ENCODE results near the gene ATP13A4.
A peak's percentile ranks its signal among the peaks of the same experiment; 100 is the strongest.

The ATP13A4 gene

GRCh38 chr3:193554811-193555210 is at the start of gene ATP13A4:
Gene ATP13A4, minus strand, starts transcription at chr3:193554895. Its CDS starts 96 bp downstream, at chr3:193554799.
- H3K4me3 ChIP-seq (ENCODE audit: low read depth, low read length), result no peak within 1 kb of the TSS

GRCh38 chr3:193599393-193599792 is 44.7 kb upstream of the ATP13A4 start:
- H3K4me3 ChIP-seq (ENCODE audit: low read depth, low read length), result no peak overlapping the region
- DNase-seq (ENCODE audit: low read depth), result no peak
- in situ Hi-C loops (cut with HindIII; ENCODE audit: low sequenced_read_pairs), result no loop called here
- TF ChIP-seq CTCF (IDR thresholded peaks at IDR 0.05; ENCODE audit: low read depth, low read length, missing control alignments), result no peak

More at GRCh38 chr3:193554811-193555210, at the start of gene ATP13A4:
- DNase-seq (ENCODE audit: low read depth), result no peak
- TF ChIP-seq CTCF (IDR thresholded peaks at IDR 0.05; ENCODE audit: low read depth, low read length, missing control alignments), result no peak
- in situ Hi-C loops (cut with HindIII; ENCODE audit: low sequenced_read_pairs), result no loop called here

GRCh38 chr3:193598202-193598601 is 43.5 kb upstream of the ATP13A4 start:
- no peak overlapping the region for H3K4me3 ChIP-seq (ENCODE audit: low read depth, low read length)
- TF ChIP-seq CTCF (IDR thresholded peaks at IDR 0.05; ENCODE audit: low read depth, low read length, missing control alignments), result no peak
- in situ Hi-C loops (cut with HindIII; ENCODE audit: low sequenced_read_pairs), result no loop called here
- no peak for DNase-seq (ENCODE audit: low read depth)

GRCh38 chr3:193595939-193596487 is 41.3 kb upstream of the ATP13A4 start:
- TF ChIP-seq CTCF (IDR thresholded peaks at IDR 0.05; ENCODE audit: low read depth, low read length, missing control alignments), result no peak
- DNase-seq (ENCODE audit: low read depth), result no peak
- in situ Hi-C loops (cut with HindIII; ENCODE audit: low sequenced_read_pairs), result no loop called here
- H3K4me3 ChIP-seq (ENCODE audit: low read depth, low read length), result no peak overlapping the region

- H3K4me3 ChIP-seq (ENCODE audit: low read depth, low read length), result no peak overlapping the region
- no peak for TF ChIP-seq CTCF (IDR thresholded peaks at IDR 0.05; ENCODE audit: low read depth, low read length, missing control alignments)
- DNase-seq (ENCODE audit: low read depth), result no peak
- in situ Hi-C loops (cut with HindIII; ENCODE audit: low sequenced_read_pairs), result no loop called here
Measured at GRCh38 chr3:193594946-193595689, 40.4 kb upstream of the ATP13A4 start.

- no peak for DNase-seq (ENCODE audit: low read depth)
- in situ Hi-C loops (cut with HindIII; ENCODE audit: low sequenced_read_pairs), result no loop called here
- H3K4me3 ChIP-seq (ENCODE audit: low read depth, low read length), result peak overlapping the region; percentile 95
- no peak for TF ChIP-seq CTCF (IDR thresholded peaks at IDR 0.05; ENCODE audit: low read depth, low read length, missing control alignments)
Measured at GRCh38 chr3:193593668-193594030, 39.0 kb upstream of the ATP13A4 start.

Measured in astrocyte of the cerebellum (primary cell).